Measurements from ENCODE around the gene NPS.

- TF ChIP-seq CTCF (IDR thresholded peaks at IDR 0.05 in 8 of 11, conservative IDR thresholded peaks at IDR 0.05 in 3 of 11) (no peak), POLR2AphosphoS5 (IDR thresholded peaks at IDR 0.05) (no peak), POLR2A (IDR thresholded peaks at IDR 0.05) (no peak)
Measured at GRCh38 chr10:127550861-127551260, 1.8 kb downstream of the NPS start.

Measured in spleen (tissue), 7 donors.